ENCODE data around the gene INHBE.

INHBE gene

GRCh38 chr12:57462251-57462911, 7.3 kb downstream of the INHBE start (continued):
- TF ChIP-seq ZNF239 (tag by site-specific recombination; IDR thresholded peaks at IDR 0.05) (no peak), ZNF837 (tag by site-specific recombination; IDR thresholded peaks at IDR 0.05) (no peak), ZNF555 (tag by site-specific recombination; conservative IDR thresholded peaks at IDR 0.05) (no peak), KLF9 (tag by site-specific recombination; IDR thresholded peaks at IDR 0.05; ENCODE audit: low read depth) (no peak; the same call in 1 of the 2 replicates), ZSCAN16 (tag by site-specific recombination; IDR thresholded peaks at IDR 0.05) (no peak), ZNF148 (tag by site-specific recombination; IDR thresholded peaks at IDR 0.05; ENCODE audit: borderline replicate concordance) (no peak), ZNF560 (tag by site-specific recombination; IDR thresholded peaks at IDR 0.05; ENCODE audit: borderline replicate concordance) (no peak), ZNF404 (tag by site-specific recombination; IDR thresholded peaks at IDR 0.05) (no peak), ZFP37 (tag by site-specific recombination; IDR thresholded peaks at IDR 0.05) (0 out of 2 replicates have a peak, but pooled peaks have one; percentile 28), ZNF133 (tag by site-specific recombination; IDR thresholded peaks at IDR 0.05) (no peak), ZNF654 (tag by site-specific recombination; IDR thresholded peaks at IDR 0.05; ENCODE audit: low read depth) (peak; percentile 89), REST (tag by site-specific recombination; IDR thresholded peaks at IDR 0.05) (peak; percentile 82), GLIS1 (tag by site-specific recombination; IDR thresholded peaks at IDR 0.05) (peak; percentile 67), ZNF585B (tag by site-specific recombination; IDR thresholded peaks at IDR 0.05) (no peak), ZNF610 (tag by site-specific recombination; IDR thresholded peaks at IDR 0.05; ENCODE audit: borderline replicate concordance) (peak; percentile 61; the same call in 1 of the 2 replicates), ZNF174 (tag by site-specific recombination; IDR thresholded peaks at IDR 0.05) (no peak), KLF8 (tag by site-specific recombination; IDR thresholded peaks at IDR 0.05) (peak; percentile 91), ZNF510 (tag by site-specific recombination; IDR thresholded peaks at IDR 0.05; ENCODE audit: insufficient replicate concordance) (no peak), ZNF677 (tag by site-specific recombination; IDR thresholded peaks at IDR 0.05) (no peak), ZNF768 (tag by site-specific recombination; IDR thresholded peaks at IDR 0.05) (no peak), ZNF571 (tag by site-specific recombination; IDR thresholded peaks at IDR 0.05) (no peak), KLF7 (tag by site-specific recombination; IDR thresholded peaks at IDR 0.05; ENCODE audit: borderline replicate concordance) (no peak), ZNF366 (tag by site-specific recombination; conservative IDR thresholded peaks at IDR 0.05) (peak; percentile 96), ZBTB44 (tag by site-specific recombination; IDR thresholded peaks at IDR 0.05) (no peak), ZNF596 (tag by site-specific recombination; IDR thresholded peaks at IDR 0.05) (no peak), ZBTB20 (tag by site-specific recombination; IDR thresholded peaks at IDR 0.05) (peak; percentile 64), ZNF292 (tag by site-specific recombination; IDR thresholded peaks at IDR 0.05; ENCODE audit: borderline replicate concordance, low read depth) (no peak), ZBTB26 (tag by site-specific recombination; optimal IDR thresholded peaks at IDR 0.05) (peak; percentile 50), ZNF157 (tag by site-specific recombination; IDR thresholded peaks at IDR 0.05) (no peak)
- TF ChIP-seq, protein P1, sequence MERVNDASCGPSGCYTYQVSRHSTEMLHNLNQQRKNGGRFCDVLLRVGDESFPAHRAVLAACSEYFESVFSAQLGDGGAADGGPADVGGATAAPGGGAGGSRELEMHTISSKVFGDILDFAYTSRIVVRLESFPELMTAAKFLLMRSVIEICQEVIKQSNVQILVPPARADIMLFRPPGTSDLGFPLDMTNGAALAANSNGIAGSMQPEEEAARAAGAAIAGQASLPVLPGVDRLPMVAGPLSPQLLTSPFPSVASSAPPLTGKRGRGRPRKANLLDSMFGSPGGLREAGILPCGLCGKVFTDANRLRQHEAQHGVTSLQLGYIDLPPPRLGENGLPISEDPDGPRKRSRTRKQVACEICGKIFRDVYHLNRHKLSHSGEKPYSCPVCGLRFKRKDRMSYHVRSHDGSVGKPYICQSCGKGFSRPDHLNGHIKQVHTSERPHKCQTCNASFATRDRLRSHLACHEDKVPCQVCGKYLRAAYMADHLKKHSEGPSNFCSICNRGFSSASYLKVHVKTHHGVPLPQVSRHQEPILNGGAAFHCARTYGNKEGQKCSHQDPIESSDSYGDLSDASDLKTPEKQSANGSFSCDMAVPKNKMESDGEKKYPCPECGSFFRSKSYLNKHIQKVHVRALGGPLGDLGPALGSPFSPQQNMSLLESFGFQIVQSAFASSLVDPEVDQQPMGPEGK (tag by site-specific recombination; IDR thresholded peaks at IDR 0.05) = peak; percentile 90

Data from HEK293 (cell line).